ENCODE measurements around the gene IP6K3.

- TF ChIP-seq EZH2 (IDR thresholded peaks at IDR 0.05; ENCODE audit: borderline replicate concordance, insufficient read depth, low read depth, low read length, poor library complexity, severe bottlenecking) (no peak), CTCF (IDR thresholded peaks at IDR 0.05) (no peak)
Observed at GRCh38 chr6:33783781-33784520, 37.2 kb upstream of the IP6K3 start.
